AG04450 (cell line): ENCODE measurements around the gene WSB2. TPM values are rescaled to one million over a fixed set of nuclear protein-coding genes. Genes with fewer than 3 reads are reported as not detected.

ENCODE experiments used
- CTCF ChIA-PET: fragments of 300-600, 350-600 bp; formaldehyde crosslinking; extraction: SDS; loops from one replicate; lab custom pipeline; 2022; ENCODE audit warnings: antibody characterized with exemption, inconsistent platforms; lab: Charles Lee
- POLR2A ChIA-PET: fragments of 350-600 bp; formaldehyde crosslinking; extraction: SDS; loops from one replicate; lab custom pipeline; 2021; ENCODE audit warnings: antibody characterized with exemption, inconsistent platforms; lab: Yijun Ruan, JAX
- DNase-seq: peaks from one replicate; pipeline ENCODE4 v3.0.0-alpha.2; 2011; ENCODE audit warnings: low read depth, low spot score
- H3K27ac ChIP-seq: one replicate; pipeline ENCODE4 v1.5.1; 2012; ENCODE audit warnings: low read depth, low read length, control low read depth
- H3K27me3 ChIP-seq: one replicate; pipeline ENCODE4 v1.6.0; 2012; ENCODE audit warnings: low read length; ENCODE audit not compliant: control insufficient read depth, insufficient read depth
- H3K4me3 ChIP-seq: 2 replicates; pipeline ENCODE4 v1.5.1; 2011; ENCODE audit warnings: mild to moderate bottlenecking, low read depth, low read length, control low read depth
- H3K9me3 ChIP-seq: 2 replicates; pipeline ENCODE4 v1.5.1; 2012; ENCODE audit warnings: low read length; ENCODE audit not compliant: control insufficient read depth, insufficient read depth
- polyA plus RNA-seq: library from polyadenylated mRNA; depleted of rRNA; stranded (reverse); fragments of >200 nt; gene quantifications from 2 replicates; pipeline ENCODE4 v1.2.3, GENCODE V29; 2011
- TF ChIP-seq, protein P1 (sequence below): IDR thresholded peaks from 2 replicates; pipeline ENCODE4 v1.5.1; 2011; ENCODE audit warnings: low read depth, low read length, control low read depth, inconsistent platforms

WSB2 gene
- polyA plus RNA-seq, 1 experiment = 111 TPM

DNA sequence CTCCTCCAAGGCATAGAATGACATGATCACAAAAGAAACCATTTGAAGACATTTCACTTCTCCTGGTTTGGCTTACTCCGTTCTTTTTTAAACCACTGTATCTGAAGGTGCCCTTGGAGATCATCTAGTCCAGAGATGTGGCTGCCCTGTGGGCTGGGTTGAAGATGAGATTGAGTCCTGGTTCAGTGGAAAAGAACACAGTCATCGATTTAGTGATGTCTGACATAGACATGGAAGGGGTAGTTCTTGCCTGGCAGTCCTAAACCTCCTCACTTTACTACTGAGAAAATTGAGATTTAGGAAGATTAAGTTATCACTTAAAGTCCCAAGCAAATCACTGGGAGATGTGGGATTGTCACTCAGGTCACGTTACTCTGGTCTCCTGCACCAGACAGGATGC lies 40.1 kb upstream of the WSB2 start:
- TF ChIP-seq, protein P1, sequence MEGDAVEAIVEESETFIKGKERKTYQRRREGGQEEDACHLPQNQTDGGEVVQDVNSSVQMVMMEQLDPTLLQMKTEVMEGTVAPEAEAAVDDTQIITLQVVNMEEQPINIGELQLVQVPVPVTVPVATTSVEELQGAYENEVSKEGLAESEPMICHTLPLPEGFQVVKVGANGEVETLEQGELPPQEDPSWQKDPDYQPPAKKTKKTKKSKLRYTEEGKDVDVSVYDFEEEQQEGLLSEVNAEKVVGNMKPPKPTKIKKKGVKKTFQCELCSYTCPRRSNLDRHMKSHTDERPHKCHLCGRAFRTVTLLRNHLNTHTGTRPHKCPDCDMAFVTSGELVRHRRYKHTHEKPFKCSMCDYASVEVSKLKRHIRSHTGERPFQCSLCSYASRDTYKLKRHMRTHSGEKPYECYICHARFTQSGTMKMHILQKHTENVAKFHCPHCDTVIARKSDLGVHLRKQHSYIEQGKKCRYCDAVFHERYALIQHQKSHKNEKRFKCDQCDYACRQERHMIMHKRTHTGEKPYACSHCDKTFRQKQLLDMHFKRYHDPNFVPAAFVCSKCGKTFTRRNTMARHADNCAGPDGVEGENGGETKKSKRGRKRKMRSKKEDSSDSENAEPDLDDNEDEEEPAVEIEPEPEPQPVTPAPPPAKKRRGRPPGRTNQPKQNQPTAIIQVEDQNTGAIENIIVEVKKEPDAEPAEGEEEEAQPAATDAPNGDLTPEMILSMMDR = no peak
- H3K27me3 ChIP-seq = no peaks in the 10 kb centered on the region
- H3K27ac ChIP-seq = no peak overlapping the region
- DNase-seq = no peak
- CTCF ChIA-PET = no interaction called here
- POLR2A ChIA-PET = no interaction called here
- H3K4me3 ChIP-seq = no peak overlapping the region
- H3K9me3 ChIP-seq = no peaks in the 10 kb centered on the region; the same call in 1 of the 2 replicates

DNA sequence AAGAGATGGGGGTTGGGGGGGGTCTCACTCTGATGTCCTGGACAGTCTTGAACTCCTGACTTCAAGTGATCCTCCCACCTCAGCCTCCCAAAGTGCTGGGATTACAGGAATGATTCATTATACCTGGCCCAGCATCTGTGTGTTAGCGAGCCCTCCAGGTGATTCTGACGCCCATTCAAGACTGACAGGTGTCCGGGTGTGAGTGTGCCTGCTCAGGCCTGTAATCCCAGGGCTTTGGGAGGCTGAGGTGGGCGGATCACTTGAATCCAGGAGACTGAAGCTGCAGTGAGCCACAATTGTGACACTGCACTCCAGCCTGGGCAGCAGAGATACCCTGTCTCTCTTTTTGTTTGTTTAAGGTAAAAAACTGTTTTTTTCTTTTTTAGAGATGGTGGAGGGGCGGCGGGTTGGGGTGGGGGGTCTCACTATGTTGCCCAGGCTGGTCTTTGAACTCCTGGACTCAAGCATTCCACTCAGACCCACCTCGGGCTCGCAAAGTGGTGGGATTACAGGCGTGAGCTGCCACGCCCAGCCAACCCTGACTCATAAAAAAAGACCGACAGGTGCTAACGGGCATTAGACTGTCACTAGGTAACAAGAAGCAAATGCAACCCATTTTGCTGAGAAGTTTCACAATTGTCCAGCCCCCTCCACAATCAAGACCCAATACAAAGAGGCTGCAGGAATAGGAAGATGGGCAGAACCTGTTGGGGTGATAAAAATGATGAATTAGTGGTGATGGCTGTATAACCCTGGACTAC lies 38.1 kb upstream of the WSB2 start:
- no peak overlapping the region for H3K27ac ChIP-seq
- ChIA-PET POLR2A (no interaction called here), CTCF (no interaction called here)

DNA sequence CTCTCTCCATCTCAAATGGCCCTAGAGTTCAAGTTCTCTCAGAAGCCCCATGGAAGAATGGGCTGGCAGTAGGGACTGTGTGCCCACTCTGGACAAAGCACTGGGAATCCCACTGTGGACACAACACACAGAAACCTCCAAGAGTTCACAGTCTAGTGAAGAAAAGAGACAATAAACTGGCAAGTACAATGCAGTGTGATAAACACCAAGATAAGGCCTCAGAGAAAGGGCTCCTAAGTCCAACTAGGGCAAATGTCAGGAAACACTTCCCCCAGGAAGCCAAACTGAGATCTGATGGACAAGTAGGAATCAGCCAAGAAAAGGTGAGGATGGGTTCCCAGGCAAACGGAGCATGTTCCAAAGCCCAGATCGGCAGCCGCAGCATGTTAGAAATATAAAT lies 37.4 kb upstream of the WSB2 start:
- Histone ChIP-seq H3K9me3 (no peaks in the 10 kb centered on the region; the same call in 1 of the 2 replicates), H3K4me3 (no peak overlapping the region), H3K27me3 (no peaks in the 10 kb centered on the region), H3K27ac (no peak overlapping the region)
- ChIA-PET CTCF (no interaction called here), POLR2A (no interaction called here)
- TF ChIP-seq, protein P1 = no peak
- DNase-seq = no peak

More for the DNA sequence above, 38.1 kb upstream of the WSB2 start:
- H3K4me3 ChIP-seq = no peak overlapping the region
- no peaks in the 10 kb centered on the region; the same call in 1 of the 2 replicates for H3K9me3 ChIP-seq
- H3K27me3 ChIP-seq = no peaks in the 10 kb centered on the region
- TF ChIP-seq, protein P1 = no peak
- DNase-seq = no peak

DNA sequence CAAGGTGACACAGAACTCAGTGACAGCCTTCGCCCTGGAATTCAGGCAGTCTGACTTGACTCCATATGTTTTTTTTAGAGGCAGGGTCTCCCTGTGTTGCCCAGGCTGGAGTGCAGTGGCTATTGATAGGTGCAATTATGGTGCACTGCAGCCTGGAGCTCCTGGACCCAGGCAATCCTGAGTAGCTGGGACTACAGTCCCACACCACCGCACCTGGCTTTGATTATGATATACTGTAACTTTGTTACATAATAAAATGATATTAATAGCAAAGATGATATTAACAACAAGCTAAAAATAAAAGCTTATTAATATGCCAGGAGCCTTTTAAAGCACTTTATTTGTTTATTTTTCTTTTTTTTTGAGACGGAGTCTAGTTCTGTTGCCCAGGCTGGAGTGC lies 33.1 kb upstream of the WSB2 start:
- no peak for DNase-seq
- POLR2A ChIA-PET = no interaction called here

DNA sequence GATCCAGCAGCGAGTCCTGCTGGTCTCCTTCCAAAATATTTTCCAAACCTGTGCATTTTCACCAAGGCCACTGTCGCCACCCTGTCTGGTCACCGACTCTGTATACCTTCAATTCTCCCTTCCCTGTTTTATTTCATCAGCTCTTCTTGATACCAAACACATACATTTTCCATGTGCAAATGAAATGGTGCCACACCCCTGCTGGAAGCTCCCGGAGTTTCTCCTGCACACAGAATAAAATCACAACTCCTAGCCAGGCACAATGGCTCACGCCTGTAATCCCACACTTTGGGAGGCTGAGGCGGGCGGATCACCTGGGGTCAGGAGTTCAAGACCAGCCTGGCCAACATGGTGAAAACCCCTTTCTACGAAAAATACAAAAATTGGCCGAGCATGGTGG lies 28.8 kb upstream of the WSB2 start:
- DNase-seq = no peak
- ChIA-PET POLR2A (no interaction called here), CTCF (interaction anchor here (1.2 kb wide), 1 partner anchor 233 kb away, joined by 3 read pairs; no protein-coding TSS in a partner anchor)
- TF ChIP-seq, protein P1 = no peak
- H3K4me3 ChIP-seq = no peak overlapping the region
- H3K27ac ChIP-seq = no peak overlapping the region
- no peaks in the 10 kb centered on the region for H3K27me3 ChIP-seq
- no peaks in the 10 kb centered on the region for H3K9me3 ChIP-seq

More for the DNA sequence above, 33.1 kb upstream of the WSB2 start:
- Histone ChIP-seq H3K27me3 (no peaks in the 10 kb centered on the region), H3K27ac (no peak overlapping the region), H3K9me3 (no peaks in the 10 kb centered on the region), H3K4me3 (no peak overlapping the region)
- CTCF ChIA-PET = interaction anchor here (0.5 to 1.3 kb wide), 2 partner anchors 27 to 284 kb away, joined by 4 to 5 read pairs; no protein-coding TSS in a partner anchor
- TF ChIP-seq, protein P1 = no peak
